NCI-H146 (cell line): ENCODE data around the gene UNC93A.
"Not testable (repeated sequence)": the region's sequence is repeated elsewhere in the genome, so short reads cannot be mapped to it uniquely, and the experiment has no call there.

ENCODE experiments used
- DNase-seq: peaks from one replicate; lab custom pipeline; 2025; lab: John Stamatoyannopoulos, UW

The UNC93A gene

DNA sequence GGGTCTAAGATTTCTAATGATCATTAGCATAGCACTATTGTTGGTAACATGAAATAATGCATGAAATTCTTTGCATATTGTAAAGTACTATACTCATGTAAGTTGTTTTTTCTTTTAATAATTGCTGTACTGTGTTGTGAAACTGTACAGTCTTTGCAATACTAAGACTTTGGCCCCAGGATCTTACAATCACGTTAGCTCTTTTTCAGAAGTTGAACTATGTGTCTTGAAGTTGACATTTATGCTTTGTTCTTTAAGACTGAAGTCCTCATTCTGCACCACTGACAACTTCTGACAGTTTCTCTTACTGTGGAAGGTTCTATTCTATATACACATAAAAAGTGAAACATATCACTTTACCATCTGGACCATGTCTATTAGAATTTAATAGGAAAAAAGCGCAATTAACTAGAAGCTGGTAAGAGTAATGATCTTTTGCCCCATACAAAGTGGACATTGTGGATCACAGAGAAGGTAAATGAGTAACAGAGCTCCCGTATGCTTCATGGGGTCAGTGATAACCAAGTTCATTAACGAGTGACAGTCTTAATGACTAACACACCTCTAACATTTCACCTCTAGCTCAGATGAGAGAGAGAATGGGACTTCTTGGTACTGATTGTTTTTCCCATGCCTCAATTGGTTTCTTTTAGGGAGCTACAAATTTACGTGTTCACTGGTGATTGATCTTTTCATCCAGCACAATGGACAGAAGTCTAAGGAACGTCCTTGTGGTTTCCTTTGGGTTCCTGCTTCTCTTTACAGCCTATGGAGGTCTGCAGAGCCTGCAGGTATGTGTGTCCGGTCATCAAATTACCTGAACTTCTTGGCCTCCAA is at the start of gene UNC93A:
TSS of gene UNC93A (plus strand) at position 530 of the 837 bp plus-strand sequence. CDS start at position 705, 175 bp downstream.
- DNase-seq: no peak

DNA sequence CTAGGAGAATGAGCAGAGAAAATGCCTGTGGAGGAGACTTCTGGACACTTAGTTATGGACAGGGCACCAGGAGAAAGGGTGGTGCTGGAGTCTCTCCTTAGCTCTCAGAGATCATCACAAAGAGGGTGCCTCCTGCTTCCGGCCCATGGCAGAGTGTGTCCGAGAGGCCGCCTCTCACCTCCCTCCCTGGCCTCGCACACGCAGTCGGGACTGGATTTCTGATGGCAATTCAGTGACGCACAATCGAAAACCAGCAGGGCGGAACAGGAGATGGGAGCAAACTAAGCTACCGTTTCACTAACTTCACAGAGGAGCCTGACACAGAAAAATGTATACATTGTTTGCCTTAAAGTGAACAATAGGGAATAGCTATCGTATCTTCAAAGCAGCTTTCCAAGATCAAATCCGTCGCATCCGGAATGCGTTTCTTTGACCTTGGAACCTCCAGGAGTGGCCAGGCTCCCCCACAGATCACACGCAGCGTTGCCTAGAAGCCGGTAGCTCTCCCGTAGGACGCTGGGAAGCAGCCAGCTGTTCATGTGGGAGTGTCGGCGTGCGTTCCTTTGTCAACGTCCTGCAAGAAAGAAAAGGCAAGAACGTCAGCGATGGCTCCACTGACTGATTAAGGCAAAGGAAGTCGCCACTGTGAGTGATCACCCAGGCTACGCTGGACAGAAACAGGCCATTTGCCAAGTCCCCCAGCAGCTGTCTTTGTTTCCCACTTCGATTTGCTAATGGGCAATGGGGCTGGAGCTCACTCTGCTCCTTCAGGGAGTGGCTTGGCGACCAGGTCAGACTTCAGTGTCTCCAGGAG is 49.6 kb upstream of the UNC93A start:
- not testable (repeated sequence) for DNase-seq

DNA sequence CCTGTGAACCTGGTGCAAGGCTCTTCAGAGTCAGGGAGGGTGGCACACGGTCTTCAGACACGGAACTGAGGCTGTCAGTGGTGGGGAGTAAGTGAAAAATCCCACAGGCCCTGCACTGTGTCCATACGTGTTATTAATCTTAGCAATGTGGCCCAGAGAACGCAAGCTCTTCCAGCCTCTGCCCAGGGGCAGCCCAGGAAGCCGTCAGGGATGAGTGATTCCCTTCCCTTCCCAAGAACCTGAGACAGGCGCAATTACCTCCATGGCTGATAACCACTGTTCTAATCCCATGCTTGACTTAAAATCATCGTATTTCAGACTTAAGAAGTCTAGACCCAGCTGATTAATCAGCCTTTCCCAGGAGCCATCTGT is 49.0 kb upstream of the UNC93A start:
- not testable (repeated sequence) for DNase-seq

DNA sequence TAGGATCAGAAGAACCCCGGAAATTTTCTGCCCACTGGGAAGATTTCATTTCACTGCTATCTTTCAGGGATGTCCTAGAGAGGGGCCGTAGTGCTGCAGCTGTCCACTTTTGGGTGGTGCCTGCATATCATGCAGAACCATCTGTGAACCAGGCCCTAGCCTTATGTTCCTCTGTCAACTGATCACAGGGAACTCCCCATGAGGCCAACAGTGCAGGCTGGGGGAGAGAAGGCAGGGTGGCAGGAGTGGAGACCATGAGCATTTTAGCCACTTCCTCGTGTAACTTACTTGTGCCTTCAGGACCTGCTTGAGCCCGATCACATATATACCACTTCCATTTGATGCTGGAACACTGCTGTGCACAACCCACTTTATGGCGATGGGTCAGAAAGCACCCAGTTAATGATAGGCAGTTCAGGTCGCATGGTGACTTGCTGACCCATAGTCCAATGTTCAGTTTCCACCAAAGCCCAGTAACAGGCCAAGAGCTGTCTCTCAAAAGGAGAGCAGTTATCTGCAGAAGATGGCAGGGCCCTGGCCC is 48.5 kb upstream of the UNC93A start:
- DNase-seq: not testable (repeated sequence)

DNA sequence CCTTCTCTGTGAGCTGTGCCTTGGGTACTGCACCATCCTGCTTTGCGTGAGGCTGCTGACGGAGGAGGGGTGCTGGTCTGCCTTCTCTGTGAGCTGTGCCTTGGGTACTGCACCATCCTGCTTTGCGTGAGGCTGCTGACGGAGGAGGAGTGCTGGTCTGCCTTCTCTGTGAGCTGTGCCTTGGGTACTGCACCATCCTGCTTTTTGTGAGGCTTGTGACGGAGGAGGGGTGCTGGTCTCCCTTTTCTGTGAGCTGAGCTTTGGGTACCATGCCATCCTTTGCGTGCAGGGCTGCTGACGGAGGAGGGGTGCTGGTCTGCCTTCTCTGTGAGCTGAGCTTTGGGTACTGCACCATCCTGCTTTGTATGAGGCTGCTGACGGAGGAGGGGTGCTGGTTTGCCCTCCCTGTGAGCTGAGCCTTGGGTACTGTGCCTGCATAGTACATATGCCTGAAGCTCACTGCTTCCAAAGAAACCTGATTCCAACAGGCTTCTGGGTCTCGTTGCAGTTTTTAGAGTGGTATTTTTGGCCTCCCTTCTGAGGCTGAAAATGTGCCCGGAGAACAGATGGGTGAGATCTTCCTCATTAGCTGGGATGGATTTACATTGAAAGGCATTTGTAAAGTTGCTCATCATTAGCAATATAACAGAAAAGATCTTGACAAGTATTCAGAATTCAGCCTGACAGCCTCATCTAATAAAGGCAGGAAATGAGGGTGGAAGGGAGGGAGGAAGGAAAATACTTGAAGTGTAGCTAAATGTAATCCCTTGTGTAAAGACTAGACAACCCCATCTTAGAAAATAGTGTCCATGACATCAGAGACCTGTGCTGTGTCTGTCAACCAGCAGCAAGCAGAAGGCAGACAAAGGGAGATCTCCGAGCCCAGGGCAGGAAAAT is 46.8 kb upstream of the UNC93A start:
- DNase-seq: no peak

DNA sequence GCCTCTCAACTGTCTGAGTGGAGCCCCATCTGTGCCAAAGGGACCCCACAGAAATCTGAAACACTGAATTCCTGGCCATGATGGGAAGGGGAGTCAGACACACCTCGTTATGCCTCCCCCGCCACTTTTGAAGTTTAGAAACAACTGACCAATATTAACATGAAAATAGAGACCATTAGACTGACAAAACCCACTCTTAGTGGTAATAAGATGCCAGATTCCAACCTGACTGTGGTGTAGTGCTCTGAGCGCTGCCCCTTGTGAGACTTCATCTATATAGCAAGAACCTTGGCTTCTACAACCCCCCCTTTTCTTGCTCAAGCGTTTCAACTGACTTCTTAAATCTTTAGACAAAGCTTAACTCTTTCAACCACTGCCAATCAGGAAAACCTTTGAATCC is 46.1 kb upstream of the UNC93A start:
- no peak for DNase-seq

DNA sequence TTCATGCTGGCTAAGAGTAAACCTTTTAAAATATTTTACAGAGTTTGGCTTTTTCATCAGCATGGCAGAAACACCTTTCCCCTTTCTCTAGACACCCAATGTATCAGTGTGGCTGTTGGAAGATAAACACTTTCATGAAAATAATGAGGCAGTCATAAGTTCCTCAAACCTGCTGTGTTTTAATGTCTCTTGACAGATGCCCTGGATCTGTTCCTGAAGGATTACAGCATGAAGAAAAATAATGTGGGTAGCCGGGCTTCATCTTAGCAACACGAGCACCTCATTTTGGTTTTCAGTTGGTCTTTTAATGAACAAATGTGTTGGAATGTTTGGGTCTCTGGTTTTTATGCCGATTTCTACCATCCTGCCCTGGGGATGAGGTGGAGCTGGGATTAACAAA is 45.5 kb upstream of the UNC93A start:
- no peak for DNase-seq

DNA sequence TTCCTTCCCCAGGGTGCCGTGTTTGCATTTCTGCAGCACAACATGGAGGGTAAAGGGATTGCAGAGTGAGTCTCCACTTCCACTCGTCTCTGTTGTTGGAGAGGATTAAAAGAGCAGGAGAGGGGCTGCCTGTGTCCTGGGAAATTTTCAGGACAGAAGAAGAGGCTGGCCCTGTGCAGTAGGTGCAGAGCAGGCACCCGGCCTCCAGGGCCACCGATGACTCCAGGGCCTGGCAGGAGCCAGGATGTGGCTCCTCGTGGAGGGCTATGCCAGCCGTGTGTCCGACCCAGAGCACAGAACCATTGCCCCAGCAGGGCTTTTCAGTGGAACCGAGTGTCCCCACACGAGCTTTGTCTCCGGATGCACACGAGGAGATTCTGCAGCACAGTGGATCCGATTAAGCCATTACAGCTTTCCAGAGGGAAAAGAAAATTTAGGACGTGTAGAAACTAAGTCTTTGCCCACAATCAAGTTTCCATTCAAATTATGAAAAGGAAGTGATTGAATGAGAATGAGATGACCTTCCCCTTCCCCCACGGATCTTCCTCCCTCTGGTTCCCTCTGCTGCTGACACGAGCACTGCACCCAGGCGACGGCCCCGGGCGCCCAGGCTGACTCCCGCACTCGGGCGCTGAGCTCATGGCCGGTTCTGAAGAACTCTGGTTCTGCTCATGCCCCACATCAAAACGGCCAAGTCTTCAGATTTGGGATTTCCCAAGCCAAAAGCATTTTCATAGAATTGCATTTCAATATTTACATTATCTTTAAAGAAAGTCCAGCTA is 43.1 kb upstream of the UNC93A start:
- DNase-seq: no peak

DNA sequence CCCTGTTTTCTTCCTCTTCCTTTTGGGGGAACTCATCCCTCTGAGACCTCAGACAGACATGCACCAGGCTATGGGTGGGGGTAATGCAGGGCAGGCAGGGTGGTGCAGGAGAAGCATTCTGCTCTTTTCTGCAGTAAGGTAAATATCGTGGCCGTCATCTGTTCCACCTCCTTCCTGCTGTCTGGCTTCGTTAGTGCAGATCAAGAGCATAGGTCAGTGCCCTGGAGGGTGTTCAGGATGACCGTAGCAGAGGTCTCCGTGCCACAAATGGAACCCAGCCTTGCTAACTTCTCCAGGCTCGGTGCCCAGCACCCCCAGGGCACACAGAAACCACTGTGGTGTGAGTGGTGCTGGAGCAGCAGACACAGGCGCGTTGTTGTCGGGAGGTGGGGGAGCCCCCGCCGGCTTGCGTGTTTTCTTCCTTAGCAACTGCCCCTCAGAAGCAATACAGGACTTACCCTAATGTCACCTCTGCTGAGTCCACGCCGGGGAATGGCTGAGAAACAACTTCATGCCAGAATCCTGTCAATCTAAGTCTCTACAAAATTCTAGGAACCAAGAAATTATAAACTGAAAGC is 42.1 kb upstream of the UNC93A start:
- DNase-seq: not testable (repeated sequence)

DNA sequence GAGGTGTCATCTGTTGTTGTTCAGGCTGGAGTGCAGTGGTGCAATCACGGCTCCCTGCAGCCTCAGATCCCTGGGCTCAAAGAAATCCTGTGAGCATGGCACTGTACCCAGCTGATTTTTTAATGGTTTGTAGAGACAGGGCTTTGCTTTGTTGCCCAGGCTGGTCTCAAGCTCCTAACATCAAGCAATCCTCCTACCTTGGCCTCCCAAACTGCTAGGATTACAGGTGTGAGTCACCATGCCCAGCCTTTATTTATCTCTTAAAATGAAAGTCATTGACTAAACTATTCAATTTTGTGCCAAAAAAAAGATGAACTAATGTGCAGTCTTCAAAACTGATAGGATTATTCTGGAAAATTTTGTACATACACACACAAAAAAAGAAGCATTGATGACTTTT is 38.8 kb upstream of the UNC93A start:
- DNase-seq: no peak

DNA sequence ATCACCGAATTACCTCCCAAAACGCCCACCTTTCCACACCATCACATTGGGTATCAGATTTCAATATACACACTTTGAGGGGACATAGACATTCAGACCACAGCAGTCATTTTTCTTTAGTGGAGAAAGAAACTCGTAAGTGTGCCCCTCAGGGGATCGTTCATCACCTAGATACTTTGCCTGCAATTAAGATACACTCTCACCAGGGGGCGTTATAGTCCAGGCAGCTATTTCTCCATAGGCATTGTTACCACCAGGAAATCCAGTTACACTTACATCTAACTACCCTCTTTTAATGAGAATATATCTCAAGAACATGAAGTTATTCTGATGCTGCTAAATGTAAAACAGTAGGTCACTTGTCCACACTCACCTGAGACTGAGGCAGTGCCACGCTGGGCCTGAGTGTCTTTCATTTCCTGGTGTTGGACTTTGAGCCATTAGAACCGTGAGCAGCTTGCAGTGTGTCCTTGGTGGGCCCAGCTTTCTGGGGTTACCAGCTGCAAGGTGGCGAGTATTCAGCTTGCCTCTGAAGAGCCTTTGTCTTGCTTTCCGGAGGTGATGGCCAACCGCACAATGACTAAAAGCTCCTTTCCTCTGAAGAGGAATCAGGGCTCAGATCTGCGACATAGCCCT is 35.1 kb upstream of the UNC93A start:
- DNase-seq: no peak

DNA sequence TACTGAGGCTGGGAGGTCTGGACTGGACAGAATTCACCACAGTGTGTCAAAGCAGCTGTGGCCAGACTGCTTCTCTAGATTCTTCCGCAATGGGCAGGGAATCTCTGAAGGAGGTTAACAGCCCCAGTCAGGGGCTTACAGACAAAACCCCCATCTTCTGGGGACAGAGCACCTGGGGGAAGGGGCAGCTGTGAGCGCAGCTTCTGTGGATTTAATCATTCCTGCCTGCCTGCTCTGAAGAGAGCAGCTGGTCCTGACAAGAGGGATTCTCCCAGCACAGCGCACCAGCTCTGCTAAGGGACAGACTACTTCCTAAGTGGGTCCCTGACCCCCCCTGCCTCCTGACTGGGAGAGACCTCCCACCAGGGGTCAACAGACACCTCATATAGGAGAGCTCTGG is 32.5 kb upstream of the UNC93A start:
- DNase-seq: no peak

DNA sequence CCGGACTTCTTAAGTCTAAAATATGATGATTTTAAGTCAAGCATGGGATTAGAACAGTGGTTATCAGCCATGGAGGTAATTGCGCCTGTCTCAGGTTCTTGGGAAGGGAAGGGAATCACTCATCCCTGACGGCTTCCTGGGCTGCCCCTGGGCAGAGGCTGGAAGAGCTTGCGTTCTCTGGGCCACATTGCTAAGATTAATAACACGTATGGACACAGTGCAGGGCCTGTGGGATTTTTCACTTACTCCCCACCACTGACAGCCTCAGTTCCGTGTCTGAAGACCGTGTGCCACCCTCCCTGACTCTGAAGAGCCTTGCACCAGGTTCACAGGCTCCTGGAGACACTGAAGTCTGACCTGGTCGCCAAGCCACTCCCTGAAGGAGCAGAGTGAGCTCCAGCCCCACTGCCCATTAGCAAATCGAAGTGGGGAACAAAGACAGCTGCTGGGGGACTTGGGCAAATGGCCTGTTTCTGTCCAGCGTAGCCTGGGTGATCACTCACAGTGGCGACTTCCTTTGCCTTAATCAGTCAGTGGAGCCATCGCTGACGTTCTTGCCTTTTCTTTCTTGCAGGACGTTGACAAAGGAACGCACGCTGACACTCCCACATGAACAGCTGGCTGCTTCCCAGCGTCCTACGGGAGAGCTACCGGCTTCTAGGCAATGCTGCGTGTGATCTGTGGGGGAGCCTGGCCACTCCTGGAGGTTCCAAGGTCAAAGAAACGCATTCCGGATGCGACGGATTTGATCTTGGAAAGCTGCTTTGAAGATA is 24.9 kb upstream of the UNC93A start:
- not testable (repeated sequence) for DNase-seq

DNA sequence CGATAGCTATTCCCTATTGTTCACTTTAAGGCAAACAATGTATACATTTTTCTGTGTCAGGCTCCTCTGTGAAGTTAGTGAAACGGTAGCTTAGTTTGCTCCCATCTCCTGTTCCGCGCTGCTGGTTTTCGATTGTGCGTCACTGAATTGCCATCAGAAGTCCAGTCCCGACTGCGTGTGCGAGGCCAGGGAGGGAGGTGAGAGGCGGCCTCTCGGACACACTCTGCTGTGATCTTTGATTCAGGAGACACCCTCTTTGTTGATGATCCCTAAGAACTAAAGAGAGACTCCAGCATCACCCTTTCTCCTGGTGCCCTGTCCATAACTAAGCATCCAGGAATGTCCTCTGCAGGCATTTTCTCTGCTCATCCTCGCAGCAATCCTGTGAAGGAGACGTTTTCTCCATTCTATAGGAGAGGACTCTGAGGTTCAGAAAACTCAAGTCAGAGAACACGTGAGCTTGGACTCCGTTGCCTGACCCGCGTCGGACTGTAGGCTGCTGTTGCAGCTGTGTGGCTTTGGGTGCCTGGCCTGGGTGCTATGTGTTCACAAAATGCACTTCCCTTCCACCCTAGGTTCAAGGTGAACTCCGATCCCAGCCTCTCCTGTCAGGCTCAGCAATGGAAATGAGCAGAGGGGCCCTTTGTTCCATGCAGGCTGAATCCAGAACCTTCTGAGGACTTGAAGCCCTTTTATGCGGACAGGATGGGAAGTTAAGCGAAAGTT is 24.1 kb upstream of the UNC93A start:
- DNase-seq: no peak

DNA sequence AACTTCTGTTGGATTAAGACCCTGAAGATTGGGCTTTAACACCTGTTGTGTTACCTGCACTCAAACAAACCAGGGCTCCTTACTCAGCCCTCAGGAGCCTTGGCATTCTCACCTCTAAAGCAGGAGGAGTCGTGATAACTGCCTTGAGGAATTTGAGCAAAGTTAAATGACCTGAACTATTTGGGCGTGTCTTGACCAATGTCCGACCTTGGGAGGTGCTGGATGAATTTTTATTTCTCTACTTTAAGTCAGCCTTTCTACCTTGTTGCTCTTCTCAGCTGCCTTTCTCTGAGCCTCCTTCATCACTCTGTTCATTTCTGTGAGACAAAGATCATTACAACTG is 23.6 kb upstream of the UNC93A start:
- not testable (repeated sequence) for DNase-seq

DNA sequence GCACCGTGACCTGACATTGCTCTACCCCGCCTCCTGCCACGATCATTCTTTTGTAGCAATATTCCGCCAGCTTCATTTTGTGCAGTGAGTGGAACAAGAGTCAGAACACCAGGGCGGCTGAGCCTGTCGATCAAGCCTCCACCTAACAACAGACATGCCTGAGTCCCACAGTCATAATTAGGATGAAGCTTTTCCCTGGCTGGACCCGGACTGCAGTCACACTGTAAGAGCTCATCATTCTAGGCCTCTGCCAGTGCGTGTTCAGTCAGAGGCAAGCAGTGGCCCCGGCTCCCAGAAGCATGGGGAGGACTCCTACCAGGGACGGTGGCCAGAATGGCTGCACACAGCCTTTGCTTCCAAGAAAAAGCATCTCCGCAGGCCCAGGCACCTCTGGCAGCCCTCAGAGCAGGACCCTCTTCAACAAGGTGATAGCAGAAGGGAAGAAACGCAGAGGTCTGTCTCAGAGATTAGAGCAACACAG is 23.2 kb upstream of the UNC93A start:
- no peak for DNase-seq

DNA sequence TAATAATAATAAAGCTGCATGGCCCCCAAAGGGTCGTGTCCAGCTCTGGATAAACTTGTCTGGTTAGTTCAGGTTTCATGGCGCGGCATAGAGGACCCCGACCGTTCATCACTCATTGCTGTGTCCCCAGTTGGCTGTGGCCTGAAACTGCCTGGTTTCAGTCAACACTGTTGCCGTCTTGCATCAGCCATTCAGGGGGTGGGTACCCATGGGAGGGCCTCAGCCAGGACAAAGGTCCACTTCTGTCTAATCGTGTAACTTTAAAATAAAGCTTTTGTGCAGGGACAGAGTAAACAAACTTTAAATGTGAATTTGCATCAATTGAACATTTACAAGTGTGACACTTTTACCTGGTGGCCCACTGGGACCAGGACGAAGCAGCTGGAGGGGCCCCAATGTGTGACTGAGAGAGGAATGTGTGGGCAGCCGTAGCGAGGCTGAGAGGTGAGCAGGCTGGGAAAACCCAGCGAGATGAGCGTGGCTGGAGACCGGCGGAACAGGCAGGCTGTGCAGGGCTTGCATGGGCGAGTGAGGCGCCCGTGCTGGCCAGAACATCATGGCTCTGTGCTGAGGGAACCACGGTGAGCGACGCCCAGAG is 22.3 kb upstream of the UNC93A start:
- no peak for DNase-seq
